ENCODE results near the gene SLC35E2B. TPM values are rescaled to one million over a fixed set of nuclear protein-coding genes. Genes with fewer than 3 reads are reported as not detected.

The SLC35E2B gene
- total and polyA plus RNA-seq, 2 of the 13 experiments (the other 11 are each of a cell fraction or from before 2014, with no cell fraction given) = 14.1 to 19.7 TPM

- no peak for DNase-seq (ENCODE audit: low spot score)
- Histone ChIP-seq H3K9me3 (ENCODE audit: low read length) (no peaks in the 10 kb centered on the region), H3K27me3 (ENCODE audit: control insufficient read depth in 1 of 2, insufficient read depth in 2 of 2, low read length in 2 of 2) (no peaks in the 10 kb centered on the region), H4K20me1 (ENCODE audit: insufficient read depth, low read length) (no peaks in the 10 kb centered on the region), H3K4me2 (ENCODE audit: low read depth, low read length) (no peak overlapping the region), H3K9ac (ENCODE audit: insufficient read depth, low read depth, low read length) (no peak overlapping the region), H3K27ac (ENCODE audit: extremely low read length, insufficient read depth, low read length) (no peak overlapping the region), H3K36me3 (replicated peaks in 1 of 2; ENCODE audit: control insufficient read depth in 1 of 2, insufficient read depth in 2 of 2, low read length in 2 of 2) (peaks cover 6 to 40% of the 10 kb centered on the region in 2 experiments; a peak in 4 of 5 replicates), H3K4me3 (replicated peaks in 1 of 3; ENCODE audit: insufficient read depth in 1 of 3, low read depth in 2 of 3, low read length in 3 of 3) (no peak overlapping the region), H3K4me1 (ENCODE audit: insufficient read depth, low read length) (no peaks in the 10 kb centered on the region), H3K79me2 (ENCODE audit: insufficient read depth, low read length) (no peaks in the 10 kb centered on the region), H2AFZ (ENCODE audit: low read length) (no peak overlapping the region)
- ChIA-PET CTCF (ENCODE audit: low intra/inter-chr PET ratio, low total read pairs) (no interaction called here), POLR2A (interaction anchor here (0.6 kb wide), 1 partner anchor 10 kb away, joined by 3 read pairs; no protein-coding TSS in a partner anchor)
- TF ChIP-seq AGO2 (optimal IDR thresholded peaks at IDR 0.05; ENCODE audit: low read depth, low read length) (peak; percentile 57), SIX4 (CRISPR knock-in tag; IDR thresholded peaks at IDR 0.05) (no peak), DMAP1 (CRISPR knock-in tag; IDR thresholded peaks at IDR 0.05) (no peak), ZBTB21 (CRISPR knock-in tag; IDR thresholded peaks at IDR 0.05) (no peak), SP4 (CRISPR knock-in tag; IDR thresholded peaks at IDR 0.05) (no peak), ZNF775 (CRISPR knock-in tag; IDR thresholded peaks at IDR 0.05; ENCODE audit: borderline replicate concordance) (no peak)
- TF ChIP-seq, protein P1, sequence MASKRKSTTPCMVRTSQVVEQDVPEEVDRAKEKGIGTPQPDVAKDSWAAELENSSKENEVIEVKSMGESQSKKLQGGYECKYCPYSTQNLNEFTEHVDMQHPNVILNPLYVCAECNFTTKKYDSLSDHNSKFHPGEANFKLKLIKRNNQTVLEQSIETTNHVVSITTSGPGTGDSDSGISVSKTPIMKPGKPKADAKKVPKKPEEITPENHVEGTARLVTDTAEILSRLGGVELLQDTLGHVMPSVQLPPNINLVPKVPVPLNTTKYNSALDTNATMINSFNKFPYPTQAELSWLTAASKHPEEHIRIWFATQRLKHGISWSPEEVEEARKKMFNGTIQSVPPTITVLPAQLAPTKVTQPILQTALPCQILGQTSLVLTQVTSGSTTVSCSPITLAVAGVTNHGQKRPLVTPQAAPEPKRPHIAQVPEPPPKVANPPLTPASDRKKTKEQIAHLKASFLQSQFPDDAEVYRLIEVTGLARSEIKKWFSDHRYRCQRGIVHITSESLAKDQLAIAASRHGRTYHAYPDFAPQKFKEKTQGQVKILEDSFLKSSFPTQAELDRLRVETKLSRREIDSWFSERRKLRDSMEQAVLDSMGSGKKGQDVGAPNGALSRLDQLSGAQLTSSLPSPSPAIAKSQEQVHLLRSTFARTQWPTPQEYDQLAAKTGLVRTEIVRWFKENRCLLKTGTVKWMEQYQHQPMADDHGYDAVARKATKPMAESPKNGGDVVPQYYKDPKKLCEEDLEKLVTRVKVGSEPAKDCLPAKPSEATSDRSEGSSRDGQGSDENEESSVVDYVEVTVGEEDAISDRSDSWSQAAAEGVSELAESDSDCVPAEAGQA (IDR thresholded peaks at IDR 0.05; ENCODE audit: low read depth) = no peak
- TF ChIP-seq, protein P1 (CRISPR knock-in tag; IDR thresholded peaks at IDR 0.05; ENCODE audit: borderline replicate concordance) = no peak
- TF ChIP-seq, protein P2, sequence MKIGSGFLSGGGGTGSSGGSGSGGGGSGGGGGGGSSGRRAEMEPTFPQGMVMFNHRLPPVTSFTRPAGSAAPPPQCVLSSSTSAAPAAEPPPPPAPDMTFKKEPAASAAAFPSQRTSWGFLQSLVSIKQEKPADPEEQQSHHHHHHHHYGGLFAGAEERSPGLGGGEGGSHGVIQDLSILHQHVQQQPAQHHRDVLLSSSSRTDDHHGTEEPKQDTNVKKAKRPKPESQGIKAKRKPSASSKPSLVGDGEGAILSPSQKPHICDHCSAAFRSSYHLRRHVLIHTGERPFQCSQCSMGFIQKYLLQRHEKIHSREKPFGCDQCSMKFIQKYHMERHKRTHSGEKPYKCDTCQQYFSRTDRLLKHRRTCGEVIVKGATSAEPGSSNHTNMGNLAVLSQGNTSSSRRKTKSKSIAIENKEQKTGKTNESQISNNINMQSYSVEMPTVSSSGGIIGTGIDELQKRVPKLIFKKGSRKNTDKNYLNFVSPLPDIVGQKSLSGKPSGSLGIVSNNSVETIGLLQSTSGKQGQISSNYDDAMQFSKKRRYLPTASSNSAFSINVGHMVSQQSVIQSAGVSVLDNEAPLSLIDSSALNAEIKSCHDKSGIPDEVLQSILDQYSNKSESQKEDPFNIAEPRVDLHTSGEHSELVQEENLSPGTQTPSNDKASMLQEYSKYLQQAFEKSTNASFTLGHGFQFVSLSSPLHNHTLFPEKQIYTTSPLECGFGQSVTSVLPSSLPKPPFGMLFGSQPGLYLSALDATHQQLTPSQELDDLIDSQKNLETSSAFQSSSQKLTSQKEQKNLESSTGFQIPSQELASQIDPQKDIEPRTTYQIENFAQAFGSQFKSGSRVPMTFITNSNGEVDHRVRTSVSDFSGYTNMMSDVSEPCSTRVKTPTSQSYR (CRISPR knock-in tag; IDR thresholded peaks at IDR 0.05; ENCODE audit: borderline replicate concordance) = no peak
- no peak for ATAC-seq
- in situ Hi-C loops (cut with HindIII; ENCODE audit: extremely low pct_ligation_motif_present, low pct_unique_long_range_greater_than_20kb) (no loop called here), intact Hi-C loops (cut with micrococcal nuclease; ENCODE audit: unreplicated experiment) (no loop called here)
- FAIRE-seq = no peak
- WGBS (ENCODE audit: low lambda C conversion rate) = 97% methylated on average over 43 of the region's 43 CpGs
- BruUV-seq (replicated peaks) = no TSS peak
Measured at GRCh38 chr1:1669468-1670440, 22.8 kb downstream of the SLC35E2B start.

All from HepG2 (cell line).